Esophagus muscularis mucosa (tissue), 4 donors: ENCODE data around the gene STRBP. TPM values are rescaled to one million over a fixed set of nuclear protein-coding genes. Genes with fewer than 3 reads are reported as not detected.

Experiments
- DNase-seq: peaks from one replicate; pipeline ENCODE4 v3.0.0-alpha.2; 2017; ENCODE audit errors: extremely low spot score
- H3K27ac ChIP-seq, 4 donors: fragments of 200-600 bp; sonication (generic); replicated peaks in 1 of 4; 1 replicate in 3 of 4; 2 replicates in 1 of 4; pipeline ENCODE4 v1.5.1; 2016 to 2019; ENCODE audit warnings: mild to moderate bottlenecking in 1 of 4
- H3K27me3 ChIP-seq, 4 donors: fragments of 200-600 bp; sonication (generic); one replicate each; pipeline versions ENCODE4 v1.5.1 to v1.6.0; 2016 to 2019
- H3K36me3 ChIP-seq, 4 donors: fragments of 200-600 bp; sonication (generic); one replicate each; pipeline ENCODE4 v1.5.1; 2016 to 2019
- H3K4me1 ChIP-seq, 4 donors: fragments of 200-600 bp; sonication (generic); one replicate each; pipeline ENCODE4 v1.5.1; 2016 to 2019
- H3K4me3 ChIP-seq, 4 donors: fragments of 200-600 bp; sonication (generic); 1 replicate in 2 of 4; 2 replicates in 2 of 4; pipeline ENCODE4 v1.5.1; 2016 to 2019; ENCODE audit warnings: mild to moderate bottlenecking in 4 of 4, moderate library complexity in 1 of 4
- H3K9me3 ChIP-seq, 4 donors: fragments of 200-600 bp; sonication (generic); 1 replicate in 3 of 4; 2 replicates in 1 of 4; pipeline ENCODE4 v1.5.1; 2016 to 2019
- EP300 ChIP-seq: sonication (generic); formaldehyde crosslinking; IDR thresholded peaks from one replicate; pipeline ENCODE4 v1.6.1; 2017; ENCODE audit warnings: antibody characterized with exemption
- POLR2A ChIP-seq: fragments of 450-650 bp; IDR thresholded peaks from one replicate; pipeline ENCODE4 v1.6.1; 2017; ENCODE audit warnings: antibody characterized with exemption, moderate library complexity, mild to moderate bottlenecking, low read depth
- POLR2AphosphoS5 ChIP-seq, 2 donors: sonication (generic); formaldehyde crosslinking; IDR thresholded peaks; one replicate each; pipeline ENCODE4 v1.6.1; 2017; ENCODE audit warnings: antibody characterized with exemption in 2 of 2
- WGBS: methylation state at CpG from one replicate; pipeline ENCODE4 v1.1.5; 2018; 5-methylcytosine and 5-hydroxymethylcytosine counted together
- intact Hi-C: fragments of 100-400 bp; cut with DNase I; formaldehyde crosslinking; loops from one replicate; pipeline ENCODE4 v1.15.1; 2023
- total RNA-seq, 4 donors: library from RNA; depleted of rRNA; stranded (reverse); fragments of >200 nt; gene quantifications; one replicate each; pipeline versions ENCODE4 v1.1.0 to v1.2.1, GENCODE V29; 2016
- TF ChIP-seq, protein P1 (sequence below), 3 experiments: fragments of 200-600 bp in 2 of 3; fragments of 450-650 bp in 1 of 3; sonication (generic) in 2 of 3; IDR thresholded peaks; one replicate each; pipeline ENCODE4 v1.5.1; 2017 to 2019; ENCODE audit warnings: antibody characterized with exemption in 3 of 3, mild to moderate bottlenecking in 2 of 3, moderate library complexity in 1 of 3

STRBP gene
- total RNA-seq, 4 donors from 2014 or later = 11.2 to 20.6 (median 14.5) TPM

DNA sequence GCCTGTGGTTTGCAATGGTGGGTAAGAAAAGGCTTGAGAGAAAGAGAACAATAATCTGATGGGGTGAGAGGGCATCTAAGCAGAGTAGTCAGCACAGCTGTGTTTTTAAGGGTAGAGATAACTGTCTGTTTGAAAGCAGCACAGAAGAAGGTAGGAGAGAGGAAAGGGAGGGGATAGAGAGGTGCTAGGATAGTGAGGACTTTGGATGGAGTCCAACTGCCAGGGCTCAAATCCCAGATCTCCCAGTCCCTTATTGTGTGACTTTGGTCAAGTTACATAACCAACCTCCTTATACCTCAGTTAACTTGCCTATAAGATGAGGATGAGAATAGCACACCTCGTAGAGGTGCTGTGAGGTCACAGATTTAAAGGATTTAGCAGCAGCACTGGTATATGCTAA, 179.3 kb downstream of the STRBP start:
- peak overlapping the region in 1 of 4 donors; percentile 11 for H3K27ac ChIP-seq
- H3K27me3 ChIP-seq = no peaks in the 10 kb centered on the region
- DNase-seq = peak; percentile 45
- H3K4me3 ChIP-seq = no peak overlapping the region
- 100% methylated on average over 1 of the region's 1 CpG for WGBS
- intact Hi-C loops = no loop called here
- H3K9me3 ChIP-seq = no peaks in the 10 kb centered on the region
- peaks cover 19 to 92% (median 61%) of the 10 kb centered on the region in 4 donors for H3K36me3 ChIP-seq
- no peak for TF ChIP-seq POLR2A
- no peak for TF ChIP-seq EP300
- TF ChIP-seq POLR2AphosphoS5 (IDR thresholded peaks at IDR 0.05) = no peak
- TF ChIP-seq, protein P1, sequence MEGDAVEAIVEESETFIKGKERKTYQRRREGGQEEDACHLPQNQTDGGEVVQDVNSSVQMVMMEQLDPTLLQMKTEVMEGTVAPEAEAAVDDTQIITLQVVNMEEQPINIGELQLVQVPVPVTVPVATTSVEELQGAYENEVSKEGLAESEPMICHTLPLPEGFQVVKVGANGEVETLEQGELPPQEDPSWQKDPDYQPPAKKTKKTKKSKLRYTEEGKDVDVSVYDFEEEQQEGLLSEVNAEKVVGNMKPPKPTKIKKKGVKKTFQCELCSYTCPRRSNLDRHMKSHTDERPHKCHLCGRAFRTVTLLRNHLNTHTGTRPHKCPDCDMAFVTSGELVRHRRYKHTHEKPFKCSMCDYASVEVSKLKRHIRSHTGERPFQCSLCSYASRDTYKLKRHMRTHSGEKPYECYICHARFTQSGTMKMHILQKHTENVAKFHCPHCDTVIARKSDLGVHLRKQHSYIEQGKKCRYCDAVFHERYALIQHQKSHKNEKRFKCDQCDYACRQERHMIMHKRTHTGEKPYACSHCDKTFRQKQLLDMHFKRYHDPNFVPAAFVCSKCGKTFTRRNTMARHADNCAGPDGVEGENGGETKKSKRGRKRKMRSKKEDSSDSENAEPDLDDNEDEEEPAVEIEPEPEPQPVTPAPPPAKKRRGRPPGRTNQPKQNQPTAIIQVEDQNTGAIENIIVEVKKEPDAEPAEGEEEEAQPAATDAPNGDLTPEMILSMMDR (IDR thresholded peaks at IDR 0.05) = no peak
- H3K4me1 ChIP-seq = peaks cover 0 to 27% (median 14%) of the 10 kb centered on the region in 4 donors

DNA sequence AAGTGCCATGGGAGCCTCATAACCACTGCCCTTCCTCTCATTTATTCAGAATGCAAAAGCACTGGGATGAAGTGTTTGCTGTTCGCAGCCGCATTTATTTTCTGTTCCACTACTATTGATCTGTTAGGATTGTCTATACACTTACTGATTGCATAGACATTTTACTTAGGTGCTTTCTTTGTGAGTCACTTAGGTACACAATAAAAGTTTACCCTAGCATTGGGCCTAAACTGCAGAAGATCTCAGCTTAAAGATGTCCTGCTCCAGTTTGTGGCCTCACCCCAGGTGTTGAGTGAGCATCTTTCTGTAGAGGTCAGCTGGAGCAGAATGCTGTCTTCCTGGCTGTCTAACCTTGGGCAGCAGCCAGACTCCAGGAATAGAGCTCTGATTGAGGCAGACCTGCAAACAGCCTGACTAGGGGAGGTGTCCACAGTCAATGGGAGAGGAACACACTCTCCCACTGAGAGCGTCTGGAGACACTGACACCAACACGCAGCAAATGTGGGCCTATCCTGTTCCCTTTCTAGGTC, 181.0 kb downstream of the STRBP start:
- Histone ChIP-seq H3K9me3 (no peaks in the 10 kb centered on the region), H3K27me3 (no peaks in the 10 kb centered on the region), H3K36me3 (peaks cover 19 to 91% (median 56%) of the 10 kb centered on the region in 4 donors), H3K4me3 (no peak overlapping the region), H3K4me1 (peaks cover 0 to 27% (median 14%) of the 10 kb centered on the region in 4 donors), H3K27ac (no peak overlapping the region)
- TF ChIP-seq POLR2A = no peak
- TF ChIP-seq, protein P1 (IDR thresholded peaks at IDR 0.05) = no peak
- no peak for TF ChIP-seq POLR2AphosphoS5 (IDR thresholded peaks at IDR 0.05)
- no peak for TF ChIP-seq EP300
- DNase-seq = no peak
- intact Hi-C loops = no loop called here
- WGBS = 88% methylated on average over 4 of the region's 4 CpGs

DNA sequence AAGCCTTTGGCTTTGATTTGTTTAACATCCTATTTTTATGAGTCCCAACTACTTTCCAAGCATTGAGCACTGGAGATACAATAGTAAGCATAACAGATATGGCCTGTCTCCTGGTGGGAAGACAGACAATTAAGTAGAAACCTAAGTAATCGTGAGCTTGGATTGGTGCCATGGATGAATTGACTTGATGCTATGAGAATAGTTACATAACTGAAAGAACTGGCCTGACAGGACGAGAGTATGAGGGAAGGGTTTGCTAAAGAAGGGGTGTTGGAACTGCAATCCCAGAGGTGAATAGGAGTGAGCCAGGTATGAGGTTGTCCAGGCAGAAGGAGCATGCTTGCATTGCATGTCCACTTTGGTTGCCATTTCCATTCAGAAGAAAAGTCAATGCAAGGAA, 182.5 kb downstream of the STRBP start:
- DNase-seq = no peak
- Histone ChIP-seq H3K27me3 (no peaks in the 10 kb centered on the region), H3K9me3 (no peaks in the 10 kb centered on the region), H3K27ac (no peak overlapping the region), H3K4me3 (no peak overlapping the region), H3K4me1 (peaks cover 0 to 21% (median 11%) of the 10 kb centered on the region in 4 donors), H3K36me3 (peaks cover 12 to 91% (median 50%) of the 10 kb centered on the region in 4 donors)
- intact Hi-C loops = no loop called here
- no peak for TF ChIP-seq POLR2A
- TF ChIP-seq POLR2AphosphoS5 (IDR thresholded peaks at IDR 0.05) = no peak
- no peak for TF ChIP-seq EP300
- TF ChIP-seq, protein P1 (IDR thresholded peaks at IDR 0.05) = no peak
- WGBS = 62% methylated on average over 2 of the region's 2 CpGs

DNA sequence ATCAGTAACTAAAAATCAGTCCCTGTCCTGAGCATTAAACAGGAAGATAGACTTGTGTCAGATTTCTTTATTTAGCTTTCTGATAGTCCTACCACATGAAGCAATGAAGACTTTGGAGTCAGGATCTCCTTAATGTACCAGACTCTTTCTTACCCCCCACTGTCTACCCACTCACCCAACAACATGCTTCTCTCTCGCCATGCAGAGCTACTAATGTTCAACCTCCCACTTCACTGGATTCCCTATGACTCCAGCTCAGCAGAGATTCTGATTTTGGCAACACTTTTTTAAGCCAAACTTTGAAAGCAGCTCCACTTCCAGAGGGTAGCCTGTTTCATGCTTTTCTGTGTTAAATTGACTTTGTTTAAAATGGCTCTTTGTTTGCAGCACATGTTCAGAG, 184.1 kb downstream of the STRBP start:
- no peak overlapping the region for H3K4me3 ChIP-seq
- TF ChIP-seq EP300 (no peak), POLR2A (no peak), POLR2AphosphoS5 (IDR thresholded peaks at IDR 0.05) (no peak)
- TF ChIP-seq, protein P1 (IDR thresholded peaks at IDR 0.05) = no peak
- H3K27me3 ChIP-seq = no peaks in the 10 kb centered on the region
- intact Hi-C loops = no loop called here
- no peaks in the 10 kb centered on the region for H3K9me3 ChIP-seq
- no peak overlapping the region for H3K27ac ChIP-seq
- 96% methylated on average over 1 of the region's 1 CpG for WGBS
- peak; percentile 37 for DNase-seq
- peaks cover 9 to 92% (median 50%) of the 10 kb centered on the region in 4 donors for H3K36me3 ChIP-seq
- peaks cover 0 to 12% (median 2%) of the 10 kb centered on the region in 4 donors for H3K4me1 ChIP-seq

DNA sequence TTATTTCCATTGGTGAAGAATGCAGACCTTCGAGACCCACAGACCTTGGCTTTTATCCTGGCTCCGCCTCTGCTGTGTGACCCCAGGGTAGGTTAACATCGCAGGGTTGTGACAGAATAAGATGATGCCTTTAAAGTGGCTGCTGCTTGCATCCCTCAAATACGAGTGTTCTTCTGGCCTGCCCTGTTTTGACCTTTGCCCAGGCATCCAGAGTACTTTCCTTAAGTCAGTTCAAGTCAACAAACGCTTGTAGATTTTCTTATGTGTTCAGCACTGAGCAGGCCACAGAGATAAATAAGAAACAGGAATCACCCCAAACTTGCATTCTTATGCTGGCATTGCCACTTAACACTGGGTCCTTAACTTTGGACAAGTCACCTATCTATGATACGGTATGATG, 184.7 kb downstream of the STRBP start:
- intact Hi-C loops = no loop called here
- Histone ChIP-seq H3K36me3 (peaks cover 12 to 96% (median 54%) of the 10 kb centered on the region in 4 donors), H3K4me1 (peaks cover 0 to 7% (median 2%) of the 10 kb centered on the region in 4 donors), H3K4me3 (no peak overlapping the region), H3K27ac (no peak overlapping the region), H3K27me3 (no peaks in the 10 kb centered on the region), H3K9me3 (no peaks in the 10 kb centered on the region)
- TF ChIP-seq EP300 = no peak
- TF ChIP-seq, protein P1 (IDR thresholded peaks at IDR 0.05) = no peak
- TF ChIP-seq POLR2A = no peak
- TF ChIP-seq POLR2AphosphoS5 (IDR thresholded peaks at IDR 0.05) = no peak
- no peak for DNase-seq
- 77% methylated on average over 6 of the region's 6 CpGs for WGBS
